GM19193 (cell line): ENCODE results near the gene P2RY8.
A peak's percentile ranks its signal among the peaks of the same experiment; 100 is the strongest.

Source experiments
- POLR2A ChIP-seq: IDR thresholded peaks from 4 replicates; pipeline ENCODE4 v1.6.1; 2011; ENCODE audit not compliant: insufficient read depth, insufficient read length; ENCODE audit errors: extremely low read depth

P2RY8 gene

DNA sequence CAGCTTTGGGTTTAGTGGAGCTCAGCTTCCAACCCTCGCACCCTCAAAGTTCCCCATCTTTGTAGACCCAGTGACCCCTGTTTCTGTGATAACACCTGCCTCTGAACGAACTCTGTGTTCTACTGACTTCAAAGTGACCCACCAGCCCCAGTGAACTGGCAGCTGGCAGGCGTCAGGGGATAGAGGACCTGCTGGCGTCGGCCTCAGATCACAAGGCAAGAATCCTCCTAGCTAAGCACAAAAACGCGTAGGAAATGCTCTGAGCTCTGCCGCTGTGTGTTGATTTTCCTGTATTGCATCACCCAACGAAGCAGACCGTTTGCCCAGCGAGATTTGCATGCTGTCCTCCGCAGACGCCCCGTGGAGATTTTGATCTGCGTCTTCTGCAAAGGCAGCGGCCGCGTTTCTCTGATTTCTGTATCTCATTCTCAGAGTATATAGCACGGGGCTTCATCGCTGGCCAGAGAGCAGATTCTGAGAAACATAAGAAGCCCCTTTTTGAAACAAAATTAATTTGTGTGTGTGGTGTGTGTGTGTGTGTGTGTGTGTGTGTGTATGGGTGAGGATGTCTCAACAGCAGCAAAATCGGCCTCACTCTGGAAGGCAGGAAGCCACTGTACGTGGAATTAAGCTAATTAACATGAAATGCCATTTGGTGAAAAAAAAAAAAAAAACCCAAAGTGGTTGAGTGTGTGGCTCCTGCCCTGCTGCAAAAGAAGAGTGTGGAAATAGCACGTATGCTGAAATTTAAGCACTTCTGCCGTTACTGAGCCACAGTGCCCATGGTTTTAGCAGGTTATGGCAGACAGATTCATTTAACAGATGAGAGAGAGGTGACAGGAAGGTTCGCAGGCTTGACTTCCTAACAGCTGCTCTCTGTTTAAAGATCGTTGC, 55.1 kb downstream of the P2RY8 start:
- TF ChIP-seq POLR2A: peak; percentile 59

GRCh38 chrX:1480082-1480785, 56.8 kb downstream of the P2RY8 start:
- no peak for TF ChIP-seq POLR2A

- no peak for TF ChIP-seq POLR2A
Measured at GRCh38 chrX:1477801-1478458, 59.1 kb downstream of the P2RY8 start.

DNA sequence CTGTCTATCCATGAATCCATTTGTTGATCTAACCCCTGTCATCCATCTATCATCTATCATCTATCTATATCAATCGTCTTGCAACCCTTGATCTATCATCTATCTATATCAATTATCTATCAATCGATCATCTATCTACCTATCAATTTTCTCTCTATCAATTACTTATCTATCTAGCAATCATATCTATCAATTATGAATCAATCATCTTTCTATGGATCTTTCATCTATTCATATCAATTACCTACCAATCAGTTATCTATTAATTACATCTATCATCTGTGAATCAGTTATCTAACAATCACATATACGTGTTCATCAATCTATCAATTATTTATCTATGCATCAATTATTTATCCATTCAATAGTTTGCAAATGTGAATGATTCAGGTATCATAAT, 59.8 kb downstream of the P2RY8 start:
- no peak for TF ChIP-seq POLR2A

DNA sequence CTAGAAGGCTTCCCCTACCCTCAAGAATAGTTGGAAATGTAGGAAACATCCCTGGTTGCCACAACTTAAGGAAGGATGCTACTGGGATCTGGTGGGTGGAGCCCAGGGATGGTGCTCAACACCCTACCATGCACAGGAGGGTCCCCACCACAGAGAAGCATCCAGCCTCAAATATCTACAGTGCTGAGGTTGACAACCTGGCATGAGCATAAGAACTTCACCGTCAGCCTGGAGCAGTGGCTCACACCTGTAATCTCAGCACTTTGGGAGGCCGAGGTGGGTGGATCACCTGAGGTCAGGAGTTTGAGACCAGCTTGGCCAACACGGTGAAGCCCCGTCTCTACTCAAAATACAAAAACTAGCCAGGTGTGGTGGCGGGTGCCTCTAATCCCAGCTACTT, 60.3 kb downstream of the P2RY8 start:
- no peak for TF ChIP-seq POLR2A

- no peak for TF ChIP-seq POLR2A
Measured at GRCh38 chrX:1475881-1476280, 61.1 kb downstream of the P2RY8 start.

GRCh38 chrX:1475481-1475880, 61.5 kb downstream of the P2RY8 start:
- TF ChIP-seq POLR2A: no peak

- TF ChIP-seq POLR2A: no peak
Measured at GRCh38 chrX:1472975-1473374, 64.0 kb downstream of the P2RY8 start.

- peak; percentile 33 for TF ChIP-seq POLR2A
Measured at GRCh38 chrX:1468250-1468772, 68.7 kb downstream of the P2RY8 start.

- peak; percentile 27 for TF ChIP-seq POLR2A
Measured at GRCh38 chrX:1466971-1467561, 69.9 kb downstream of the P2RY8 start.

DNA sequence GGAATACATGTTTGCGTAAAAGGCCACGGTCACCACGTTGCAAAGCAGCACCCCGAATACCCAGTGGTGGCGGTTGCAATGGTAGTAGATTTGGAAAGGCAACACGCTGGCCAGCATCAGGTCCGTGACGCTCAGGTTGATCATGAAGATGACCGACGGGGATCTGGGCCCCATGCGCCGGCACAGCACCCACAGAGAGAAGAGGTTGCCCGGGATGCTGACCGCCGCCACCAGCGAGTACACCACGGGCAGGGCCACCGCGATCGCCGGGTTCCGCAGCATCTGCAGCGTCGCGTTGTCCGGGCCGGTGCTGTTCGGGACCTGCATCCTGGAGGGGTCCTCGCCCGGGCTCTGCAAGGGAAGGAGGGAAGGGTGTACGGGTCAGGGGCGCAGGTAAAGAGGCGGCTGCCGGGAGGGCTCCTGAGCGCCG, 70.7 kb downstream of the P2RY8 start:
- TF ChIP-seq POLR2A: no peak

- no peak for TF ChIP-seq POLR2A
Measured at GRCh38 chrX:1465286-1466231, 71.4 kb downstream of the P2RY8 start.

DNA sequence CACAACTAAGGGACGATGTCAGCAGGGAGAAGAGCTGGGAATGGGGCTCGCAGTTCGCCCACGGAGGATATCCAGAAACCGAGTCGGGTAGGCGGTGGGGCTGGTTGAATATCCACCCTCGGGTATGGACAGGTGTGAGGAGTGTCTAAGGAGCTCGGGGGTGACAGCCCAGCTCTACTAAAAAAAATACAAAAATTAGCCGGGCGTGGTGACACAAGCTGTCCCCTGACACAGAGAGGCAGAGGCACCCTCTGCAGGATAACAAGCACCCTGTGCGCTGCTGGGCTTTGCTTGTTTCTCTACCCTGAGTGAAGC, 72.1 kb downstream of the P2RY8 start:
- no peak for TF ChIP-seq POLR2A

- no peak for TF ChIP-seq POLR2A
Measured at GRCh38 chrX:1464041-1464970, 72.7 kb downstream of the P2RY8 start.

DNA sequence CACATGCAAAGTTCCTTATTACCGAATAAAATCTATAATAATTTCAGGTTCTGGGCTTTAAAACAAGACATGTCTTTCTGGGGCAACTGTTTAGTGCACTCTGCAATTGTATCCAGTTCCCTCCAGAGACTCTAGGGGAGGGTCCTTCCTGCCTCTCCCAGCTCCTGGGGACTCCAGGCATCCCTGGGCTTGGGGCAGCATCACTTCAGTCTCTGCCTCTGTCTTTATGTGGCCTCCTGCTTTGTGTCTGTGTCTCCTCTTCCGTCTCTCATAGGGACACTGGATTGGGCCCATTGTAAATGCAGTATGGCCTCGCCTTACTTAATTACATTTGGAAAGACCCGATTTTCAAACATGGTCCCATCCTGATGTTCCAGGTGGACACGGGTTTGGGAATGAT, 73.4 kb downstream of the P2RY8 start:
- no peak for TF ChIP-seq POLR2A
